ENCODE data around the gene ZNF213. TPM values are rescaled to one million over a fixed set of nuclear protein-coding genes. Genes with fewer than 3 reads are reported as not detected.

Gene ZNF213
- total RNA-seq, 2 experiments from 2014 or later: 1.6 to 2.2 TPM

DNA sequence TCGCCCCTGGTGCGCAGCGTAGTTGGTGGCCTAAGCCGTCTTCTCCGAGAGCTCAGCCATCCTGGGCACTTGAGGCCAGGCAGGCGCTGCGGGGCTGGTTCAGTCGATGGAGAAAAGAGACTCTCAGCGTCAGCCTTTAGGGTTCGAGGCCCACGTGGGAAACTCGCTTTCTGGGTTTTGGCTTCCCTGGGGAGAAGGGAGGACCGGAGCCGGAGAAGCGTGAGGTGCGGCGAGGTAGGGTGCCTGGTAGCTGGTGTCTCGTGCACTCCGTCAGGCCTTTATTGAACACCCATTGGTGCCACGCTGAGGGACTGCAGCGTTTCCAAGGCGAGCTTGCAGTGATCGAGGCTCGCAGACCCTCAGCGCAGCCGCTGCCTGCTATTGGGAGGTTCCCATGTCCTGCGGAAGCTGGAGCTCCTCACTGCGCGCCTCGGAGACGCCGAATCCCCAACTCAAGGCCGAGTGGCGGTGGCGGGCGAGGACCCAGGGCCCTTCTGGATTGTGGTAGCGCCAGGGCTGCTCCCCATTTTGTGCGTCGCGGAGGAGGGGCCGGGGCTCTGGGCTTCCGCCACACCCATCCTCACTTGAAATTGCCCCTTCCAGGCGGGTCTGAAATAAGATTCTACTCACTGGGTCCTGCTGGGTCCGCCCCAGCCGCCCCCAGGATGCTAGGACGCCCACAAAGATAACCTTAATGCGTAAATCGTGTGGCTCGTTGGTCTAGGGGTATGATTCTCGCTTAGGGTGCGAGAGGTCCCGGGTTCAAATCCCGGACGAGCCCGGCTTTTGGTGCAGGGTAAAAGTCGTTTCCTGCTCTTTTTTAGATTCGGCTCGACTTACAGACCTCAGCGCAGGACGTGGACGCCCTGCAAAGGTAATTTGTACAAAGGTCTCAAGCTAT lies 54.3 kb downstream of the ZNF213 start:
- DNase-seq (peak in 6 of 14 experiments; percentile 7 to 59 (median 44)), ATAC-seq (ENCODE audit: poor library complexity) (peak; percentile 44)
- Mint-ChIP-seq H3K36me3 (ENCODE audit: low read depth) (peaks cover 5% of the 10 kb centered on the region), H3K4me3 (peak overlapping the region; percentile 81), H3K9me3 (peaks cover 6% of the 10 kb centered on the region), H3K27me3 (peaks cover 88% of the 10 kb centered on the region), H3K27ac (peak overlapping the region; percentile 47), H3K4me1 (ENCODE audit: low read depth) (peaks cover 44% of the 10 kb centered on the region)
- Histone ChIP-seq H3K27me3 (ENCODE audit: control insufficient read depth in 1 of 2, insufficient read depth in 2 of 2, low read length in 2 of 2) (peaks cover 68 to 78% of the 10 kb centered on the region in 2 experiments), H3K4me1 (ENCODE audit: insufficient read depth, low read length) (peaks cover 51% of the 10 kb centered on the region), H3K9me3 (ENCODE audit: control insufficient read depth in 1 of 2, insufficient read depth in 1 of 2, low read length in 2 of 2) (peaks cover 5 to 60% of the 10 kb centered on the region in 2 experiments), H3K36me3 (ENCODE audit: insufficient read depth, low read length) (no peaks in the 10 kb centered on the region), H3K27ac (ENCODE audit: low read depth in 1 of 2, low read length in 2 of 2) (no peak overlapping the region), H3K4me3 (ENCODE audit: low read length) (peak overlapping the region; percentile 33)
- intact Hi-C loops (cut with DNase I, micrococcal nuclease): loop anchor here (5.0 to 10.0 kb wide), 4 partner anchors 37 to 76 kb away; no protein-coding TSS in a partner anchor
- TF ChIP-seq CTCF (IDR thresholded peaks at IDR 0.05): no peak
- ChIA-PET POLR2A (interaction anchor here (0.6 to 3.1 kb wide), 9 partner anchors 15 to 212 kb away, joined by 3 to 13 read pairs (median 5); partner anchors contain the start of genes ZNF174, ZNF200 and ZNF263), CTCF (interaction anchor here (1.1 kb wide), 1 partner anchor 23 kb away, joined by 3 read pairs; no protein-coding TSS in a partner anchor)

GRCh38 chr16:3189869-3190268 lies 55.0 kb downstream of the ZNF213 start:
- peaks cover 5 to 60% of the 10 kb centered on the region in 2 experiments for H3K9me3 ChIP-seq (ENCODE audit: control insufficient read depth in 1 of 2, insufficient read depth in 1 of 2, low read length in 2 of 2)
- POLR2A ChIA-PET: interaction anchor here (1.4 to 3.1 kb wide), 4 partner anchors 39 to 93 kb away, joined by 7 to 13 read pairs (median 8); partner anchors contain the start of genes ZNF200 and ZNF263
- H3K27me3 Mint-ChIP-seq: peaks cover 90% of the 10 kb centered on the region

More at GRCh38 chr16:3189869-3190268, 55.0 kb downstream of the ZNF213 start:
- TF ChIP-seq CTCF (IDR thresholded peaks at IDR 0.05): no peak
- intact Hi-C loops (cut with DNase I, micrococcal nuclease): loop anchor here (5.0 to 10.0 kb wide), 4 partner anchors 38 to 75 kb away; no protein-coding TSS in a partner anchor
- peaks cover 5% of the 10 kb centered on the region for H3K36me3 Mint-ChIP-seq (ENCODE audit: low read depth)
- no peaks in the 10 kb centered on the region for H3K36me3 ChIP-seq (ENCODE audit: insufficient read depth, low read length)
- H3K4me3 Mint-ChIP-seq: peak overlapping the region; percentile 81
- CTCF ChIA-PET: no interaction called here
- ATAC-seq (ENCODE audit: poor library complexity) (no peak), DNase-seq (no peak)
- H3K9me3 Mint-ChIP-seq: peaks cover 3% of the 10 kb centered on the region
- H3K27me3 ChIP-seq (ENCODE audit: control insufficient read depth in 1 of 2, insufficient read depth in 2 of 2, low read length in 2 of 2): peaks cover 71 to 85% of the 10 kb centered on the region in 2 experiments
- peaks cover 50% of the 10 kb centered on the region for H3K4me1 ChIP-seq (ENCODE audit: insufficient read depth, low read length)
- peak overlapping the region; percentile 47 for H3K27ac Mint-ChIP-seq
- H3K27ac ChIP-seq (ENCODE audit: low read depth in 1 of 2, low read length in 2 of 2): no peak overlapping the region
- peaks cover 41% of the 10 kb centered on the region for H3K4me1 Mint-ChIP-seq (ENCODE audit: low read depth)
- H3K4me3 ChIP-seq (ENCODE audit: low read length): peak overlapping the region; percentile 33
